Liver (tissue), 3 donors: ENCODE results near the gene EDA.

Experiments used
- CTCF ChIP-seq: fragments of 150-350 bp; IDR thresholded peaks from 2 replicates; pipeline ENCODE4 v1.5.1; 2017; ENCODE audit warnings: improper control_type of control experiment, low read depth, low read length; ENCODE audit not compliant: missing input control
- RXRA ChIP-seq, 2 donors: IDR thresholded peaks; 2 replicates each; pipeline ENCODE4 v1.6.1; 2017 to 2018; ENCODE audit warnings: antibody characterized with exemption in 2 of 2, mild to moderate bottlenecking in 1 of 2
- YY1 ChIP-seq: IDR thresholded peaks from 2 replicates; pipeline ENCODE4 v1.6.1; 2016; ENCODE audit warnings: antibody characterized with exemption, mild to moderate bottlenecking
- donor health status: healthy.
- donor health status: healthy.

GRCh38 chrX:70039758-70040157 lies 423.8 kb downstream of the EDA start:
- TF ChIP-seq CTCF (no peak), YY1 (no peak), RXRA (IDR thresholded peaks at IDR 0.05) (no peak)
